ENCODE measurements around the gene RWDD4. TPM values are rescaled to one million over a fixed set of nuclear protein-coding genes. Genes with fewer than 3 reads are reported as not detected.

Gene RWDD4
- total and polyA plus RNA-seq, 2 of the 4 experiments (the other 2 are of a cell fraction): 8.5 to 8.8 TPM

- H3K36me3 ChIP-seq (ENCODE audit: control insufficient read depth, insufficient read depth, low read length): no peaks in the 10 kb centered on the region
- no peak overlapping the region for H4K91ac ChIP-seq (ENCODE audit: insufficient read depth, low read depth, low read length)
- H2BK5ac ChIP-seq (ENCODE audit: low read depth, low read length, poor library complexity, severe bottlenecking): no peak overlapping the region
- H3K9me3 ChIP-seq (ENCODE audit: control insufficient read depth, insufficient read depth, low read length): no peaks in the 10 kb centered on the region
- ATAC-seq (ENCODE audit: low read depth): no peak
- H3K18ac ChIP-seq (ENCODE audit: low read depth, low read length): no peak overlapping the region
- peak overlapping the region; percentile 63 for H2AFZ ChIP-seq (replicated peaks; ENCODE audit: low read length, poor library complexity)
- no peak overlapping the region for H3K4ac ChIP-seq (ENCODE audit: low read depth, low read length)
- no peak for DNase-seq
- peak overlapping the region; percentile 19 for H2AK9ac ChIP-seq (replicated peaks; ENCODE audit: low read depth, low read length, poor library complexity)
- no peak overlapping the region for H3K4me3 ChIP-seq (ENCODE audit: insufficient read depth, low read depth, low read length)
- no peak overlapping the region for H2BK15ac ChIP-seq (ENCODE audit: low read depth, low read length)
- 77% methylated on average over 14 of the region's 20 CpGs; no CpG with 5 or more reads in 1 of the 2 experiments for WGBS, 2 experiments (ENCODE audit: extremely low coverage in 2 of 2, insufficient read length in 1 of 2)
- no peak overlapping the region for H2BK120ac ChIP-seq (ENCODE audit: low read depth, low read length)
- no peak overlapping the region for H3K4me2 ChIP-seq (ENCODE audit: low read depth, low read length)
- H3K56ac ChIP-seq (ENCODE audit: extremely low read depth, insufficient read depth, low read length): no peak overlapping the region
- no peak overlapping the region for H3K27ac ChIP-seq (ENCODE audit: insufficient read depth, low read length)
- TF ChIP-seq MAFK (IDR thresholded peaks at IDR 0.05; ENCODE audit: low read depth, low read length): no peak
- no peak for TF ChIP-seq POLR2A (IDR thresholded peaks at IDR 0.05; ENCODE audit: low read depth, low read length)
- TF ChIP-seq CTCF (conservative IDR thresholded peaks at IDR 0.05; ENCODE audit: low read depth, low read length): no peak
- no peak for TF ChIP-seq FOS (IDR thresholded peaks at IDR 0.05; ENCODE audit: low read depth, low read length)
- no peak for TF ChIP-seq MXI1 (IDR thresholded peaks at IDR 0.05; ENCODE audit: borderline replicate concordance, low read depth, low read length)
- no peak for TF ChIP-seq BHLHE40 (IDR thresholded peaks at IDR 0.05; ENCODE audit: low read depth, low read length)
- TF ChIP-seq USF2 (IDR thresholded peaks at IDR 0.05; ENCODE audit: low read depth, low read length): no peak
- H4K20me1 ChIP-seq (ENCODE audit: insufficient read depth, low read length): no peaks in the 10 kb centered on the region
- no peak overlapping the region for H3K14ac ChIP-seq (replicated peaks; ENCODE audit: low read depth, low read length)
- no peak overlapping the region for H3K9ac ChIP-seq (ENCODE audit: low read depth, low read length)
- H4K5ac ChIP-seq (ENCODE audit: low read depth, low read length): no peak overlapping the region
- no peaks in the 10 kb centered on the region for H3K9me1 ChIP-seq (ENCODE audit: insufficient read depth, low read length)
- H2AK5ac ChIP-seq (ENCODE audit: low read depth, low read length): no peak overlapping the region
- H3K27me3 ChIP-seq (ENCODE audit: control insufficient read depth, insufficient read depth, low read length): no peaks in the 10 kb centered on the region
- in situ Hi-C loops (cut with MboI; ENCODE audit: low sequenced_read_pairs) (no loop called here), dilution Hi-C loops (cut with HindIII; ENCODE audit: low sequenced_read_pairs, unreplicated experiment) (no loop called here), intact Hi-C loops (cut with micrococcal nuclease) (no loop called here)
- H2BK20ac ChIP-seq (ENCODE audit: low read depth, low read length): no peak overlapping the region
- no peak overlapping the region for H3K23ac ChIP-seq (ENCODE audit: low read depth, low read length)
- H4K8ac ChIP-seq (ENCODE audit: low read depth in 2 of 2, low read length in 2 of 2): no peak overlapping the region
- H3K4me1 ChIP-seq (ENCODE audit: control insufficient read depth, insufficient read depth, low read length): peaks cover 5% of the 10 kb centered on the region; the same call in 1 of the 2 replicates
- BruUV-seq (replicated peaks): no TSS peak
- ChIA-PET POLR2A (ENCODE audit: unreplicated experiment) (no interaction called here), CTCF (no interaction called here)
- no peaks in the 10 kb centered on the region for H3K79me1 ChIP-seq (ENCODE audit: low read depth in 1 of 2, low read length in 2 of 2)
Observed at GRCh38 chr4:183612329-183613250, 46.4 kb downstream of the RWDD4 start.
